PC-9 (cell line): Measurements from ENCODE around the gene ARMC2. TPM values are rescaled to one million over a fixed set of nuclear protein-coding genes. Genes with fewer than 3 reads are reported as not detected.

Source experiments
- BruUV-seq: library from RNA; stranded (reverse); fragments of 400-500 nt; replicated peaks from 2 replicates; lab custom pipeline; 2021; lab: Mats Ljungman, UMichigan
- CTCF ChIA-PET: fragments of 300-600 bp; sonication (Branson Sonifier 250); formaldehyde crosslinking; loops from one replicate; lab custom pipeline; 2022; ENCODE audit warnings: antibody characterized with exemption; lab: Charles Lee
- POLR2A ChIA-PET: fragments of 300-600 bp; sonication (Branson Sonifier 250); formaldehyde crosslinking; loops from one replicate; lab custom pipeline; 2022; ENCODE audit warnings: antibody characterized with exemption; ENCODE audit not compliant: unreplicated experiment; lab: Charles Lee
- DNase-seq, 2 experiments: peaks; one replicate each; pipeline versions ENCODE4 v3.0.0 to v3.0.0-alpha.2; 2015 to 2022; ENCODE audit warnings: mixed read lengths in 1 of 2
- H2AFZ ChIP-seq: fragments of 200-600 bp; sonication (generic); 2 replicates; pipeline ENCODE4 v1.8.1; 2017; ENCODE audit warnings: antibody characterized with exemption
- H3F3A ChIP-seq: fragments of 200-600 bp; sonication (generic); 2 replicates; pipeline ENCODE4 v1.8.1; 2017; ENCODE audit warnings: antibody characterized with exemption, mild to moderate bottlenecking, low read depth; ENCODE audit not compliant: insufficient read depth
- H3K27ac ChIP-seq: fragments of 200-600 bp; sonication (generic); 2 replicates; pipeline ENCODE4 v1.6.1; 2016; ENCODE audit warnings: mixed run types
- H3K27me3 ChIP-seq: fragments of 200-600 bp; sonication (generic); 2 replicates; pipeline ENCODE4 v1.6.1; 2016; ENCODE audit warnings: low read depth, mixed run types; ENCODE audit not compliant: insufficient read depth
- H3K36me3 ChIP-seq: fragments of 200-600 bp; sonication (generic); 2 replicates; pipeline ENCODE4 v1.6.1; 2016; ENCODE audit warnings: low read depth, mixed run types
- H3K4me1 ChIP-seq: fragments of 200-600 bp; sonication (generic); replicated peaks from 2 replicates; pipeline ENCODE4 v1.6.1; 2016; ENCODE audit warnings: mixed run types; ENCODE audit not compliant: insufficient read depth
- H3K4me2 ChIP-seq: fragments of 200-600 bp; sonication (generic); 2 replicates; pipeline ENCODE4 v1.6.1; 2017; ENCODE audit warnings: mixed run types
- H3K4me3 ChIP-seq: fragments of 200-600 bp; sonication (generic); 2 replicates; pipeline ENCODE4 v1.6.1; 2016; ENCODE audit warnings: mixed run types
- H3K79me2 ChIP-seq: fragments of 200-600 bp; sonication (generic); 2 replicates; pipeline ENCODE4 v1.6.1; 2017; ENCODE audit warnings: low read depth, mixed run types
- H3K9me2 ChIP-seq: fragments of 200-600 bp; sonication (generic); 2 replicates; pipeline ENCODE4 v1.8.1; 2017; ENCODE audit warnings: mild to moderate bottlenecking; ENCODE audit not compliant: insufficient read depth
- H3K9me3 ChIP-seq: fragments of 200-600 bp; sonication (generic); 2 replicates; pipeline ENCODE4 v1.8.1; 2016; ENCODE audit warnings: low read depth; ENCODE audit not compliant: insufficient read depth
- H4K20me1 ChIP-seq: fragments of 200-600 bp; sonication (generic); 2 replicates; pipeline ENCODE4 v1.8.1; 2017; ENCODE audit not compliant: insufficient read depth
- CTCF ChIP-seq: fragments of 200-600 bp; sonication (generic); conservative IDR thresholded peaks from 2 replicates; pipeline ENCODE4 v1.6.1; 2017; ENCODE audit warnings: mixed run types, antibody characterized with exemption, mild to moderate bottlenecking, moderate library complexity
- EZH2 ChIP-seq: fragments of 200-600 bp; sonication (generic); IDR thresholded peaks from 2 replicates; pipeline ENCODE4 v1.8.0; 2017; ENCODE audit warnings: antibody characterized with exemption, low read depth
- intact Hi-C: fragments of 100-400 bp; cut with micrococcal nuclease; formaldehyde crosslinking; loops from one replicate; pipeline ENCODE4 v1.10.0; 2022; ENCODE audit not compliant: unreplicated experiment
- total RNA-seq: library from RNA; stranded (reverse); gene quantifications from 2 replicates; pipeline ENCODE4 v1.2.3, GENCODE V29; 2021

Gene ARMC2
- total RNA-seq, 1 experiment from 2014 or later, result 15.5 TPM

GRCh38 chr6:108875161-108875555 is 26.9 kb downstream of the ARMC2 start:
- Histone ChIP-seq H3K9me2 (0 out of 2 replicates have a peak, but pooled peaks cover 3% of the 10 kb centered on the region), H3K79me2 (no peaks in the 10 kb centered on the region), H3F3A (no peaks in the 10 kb centered on the region), H3K27ac (no peak overlapping the region), H3K9me3 (no peaks in the 10 kb centered on the region), H3K4me2 (no peak overlapping the region), H4K20me1 (no peaks in the 10 kb centered on the region), H3K36me3 (no peaks in the 10 kb centered on the region), H2AFZ (no peak overlapping the region), H3K4me1 (no peaks in the 10 kb centered on the region), H3K27me3 (no peaks in the 10 kb centered on the region), H3K4me3 (no peak overlapping the region)
- intact Hi-C loops, result no loop called here
- POLR2A ChIA-PET, result no interaction called here
- BruUV-seq, result no TSS peak
- TF ChIP-seq EZH2 (no peak), CTCF (no peak)
- DNase-seq, result no peak
- CTCF ChIA-PET, result no interaction called here

GRCh38 chr6:108877046-108877751 is 29.0 kb downstream of the ARMC2 start:
- POLR2A ChIA-PET, result no interaction called here
- no TSS peak for BruUV-seq

GRCh38 chr6:108878942-108879341 is 30.7 kb downstream of the ARMC2 start:
- CTCF ChIA-PET, result no interaction called here
- H3K9me2 ChIP-seq, result 0 out of 2 replicates have a peak, but pooled peaks cover 3% of the 10 kb centered on the region
- no peak overlapping the region for H3K27ac ChIP-seq
- DNase-seq, result no peak
- H4K20me1 ChIP-seq, result no peaks in the 10 kb centered on the region
- no peak overlapping the region for H3K4me2 ChIP-seq
- no peaks in the 10 kb centered on the region for H3K4me1 ChIP-seq
- H3K9me3 ChIP-seq, result no peaks in the 10 kb centered on the region
- POLR2A ChIA-PET, result no interaction called here
- BruUV-seq, result no TSS peak
- H3K4me3 ChIP-seq, result no peak overlapping the region
- no peak for TF ChIP-seq CTCF
- no peak for TF ChIP-seq EZH2
- H3F3A ChIP-seq, result no peaks in the 10 kb centered on the region
- no peaks in the 10 kb centered on the region for H3K27me3 ChIP-seq
- no peaks in the 10 kb centered on the region for H3K79me2 ChIP-seq
- H3K36me3 ChIP-seq, result no peaks in the 10 kb centered on the region
- intact Hi-C loops, result no loop called here
- no peak overlapping the region for H2AFZ ChIP-seq

More at GRCh38 chr6:108877046-108877751, 29.0 kb downstream of the ARMC2 start:
- Histone ChIP-seq H3K36me3 (no peaks in the 10 kb centered on the region), H2AFZ (no peak overlapping the region), H3F3A (no peaks in the 10 kb centered on the region), H3K9me2 (0 out of 2 replicates have a peak, but pooled peaks cover 3% of the 10 kb centered on the region), H3K4me3 (no peak overlapping the region), H4K20me1 (no peaks in the 10 kb centered on the region), H3K27me3 (no peaks in the 10 kb centered on the region), H3K4me1 (no peaks in the 10 kb centered on the region), H3K27ac (no peak overlapping the region), H3K79me2 (no peaks in the 10 kb centered on the region), H3K9me3 (no peaks in the 10 kb centered on the region), H3K4me2 (no peak overlapping the region)
- intact Hi-C loops, result no loop called here
- CTCF ChIA-PET, result no interaction called here
- no peak for TF ChIP-seq CTCF
- no peak for TF ChIP-seq EZH2
- no peak for DNase-seq
